ENCODE results near the gene DCAKD.

DNA sequence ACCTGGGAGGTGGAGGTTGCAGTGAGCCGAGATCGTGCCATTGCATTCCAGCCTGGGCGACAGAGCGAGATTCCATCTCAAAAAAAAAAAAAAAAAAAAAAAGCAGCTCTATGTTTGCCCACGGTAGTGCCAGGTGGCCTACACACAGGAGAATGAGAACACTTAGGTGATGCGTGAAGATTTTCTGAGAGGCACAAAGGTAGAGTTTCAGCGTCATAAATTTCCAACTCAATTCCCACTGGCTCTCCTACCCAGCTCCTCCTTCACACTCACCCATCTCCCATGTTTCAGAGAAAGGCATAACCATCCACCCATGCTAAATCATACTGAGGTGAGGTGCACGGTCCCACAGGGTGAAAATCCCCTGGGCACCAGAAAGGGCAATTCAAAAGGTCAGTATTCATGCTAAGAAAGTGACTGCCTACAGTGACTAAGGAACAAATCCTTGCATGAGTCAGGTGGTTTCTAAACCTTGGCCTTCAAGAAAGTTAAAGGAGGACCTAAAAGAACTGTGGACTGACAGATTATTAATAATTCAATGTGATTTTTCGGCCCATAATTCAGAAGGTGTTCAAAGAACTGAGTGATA, 4.8 kb downstream of the DCAKD start:
- TF ChIP-seq, protein P1, sequence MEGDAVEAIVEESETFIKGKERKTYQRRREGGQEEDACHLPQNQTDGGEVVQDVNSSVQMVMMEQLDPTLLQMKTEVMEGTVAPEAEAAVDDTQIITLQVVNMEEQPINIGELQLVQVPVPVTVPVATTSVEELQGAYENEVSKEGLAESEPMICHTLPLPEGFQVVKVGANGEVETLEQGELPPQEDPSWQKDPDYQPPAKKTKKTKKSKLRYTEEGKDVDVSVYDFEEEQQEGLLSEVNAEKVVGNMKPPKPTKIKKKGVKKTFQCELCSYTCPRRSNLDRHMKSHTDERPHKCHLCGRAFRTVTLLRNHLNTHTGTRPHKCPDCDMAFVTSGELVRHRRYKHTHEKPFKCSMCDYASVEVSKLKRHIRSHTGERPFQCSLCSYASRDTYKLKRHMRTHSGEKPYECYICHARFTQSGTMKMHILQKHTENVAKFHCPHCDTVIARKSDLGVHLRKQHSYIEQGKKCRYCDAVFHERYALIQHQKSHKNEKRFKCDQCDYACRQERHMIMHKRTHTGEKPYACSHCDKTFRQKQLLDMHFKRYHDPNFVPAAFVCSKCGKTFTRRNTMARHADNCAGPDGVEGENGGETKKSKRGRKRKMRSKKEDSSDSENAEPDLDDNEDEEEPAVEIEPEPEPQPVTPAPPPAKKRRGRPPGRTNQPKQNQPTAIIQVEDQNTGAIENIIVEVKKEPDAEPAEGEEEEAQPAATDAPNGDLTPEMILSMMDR (IDR thresholded peaks at IDR 0.05), result no peak
- no peak for TF ChIP-seq ZFX (IDR thresholded peaks at IDR 0.05; ENCODE audit: borderline replicate concordance)

Measured in 22Rv1 (cell line).